Measurements from ENCODE around the gene GAL3ST2.
A peak's percentile ranks its signal among the peaks of the same experiment; 100 is the strongest.
"Not testable (repeated sequence)": the region's sequence is repeated elsewhere in the genome, so short reads cannot be mapped to it uniquely, and the experiment has no call there.

Gene GAL3ST2

GRCh38 chr2:241776336-241777169 is at the start of gene GAL3ST2:
TSS of gene GAL3ST2 (plus strand) at chr2:241776822. CDS start at chr2:241776956, 134 bp downstream.
- DNase-seq: no peak

DNA sequence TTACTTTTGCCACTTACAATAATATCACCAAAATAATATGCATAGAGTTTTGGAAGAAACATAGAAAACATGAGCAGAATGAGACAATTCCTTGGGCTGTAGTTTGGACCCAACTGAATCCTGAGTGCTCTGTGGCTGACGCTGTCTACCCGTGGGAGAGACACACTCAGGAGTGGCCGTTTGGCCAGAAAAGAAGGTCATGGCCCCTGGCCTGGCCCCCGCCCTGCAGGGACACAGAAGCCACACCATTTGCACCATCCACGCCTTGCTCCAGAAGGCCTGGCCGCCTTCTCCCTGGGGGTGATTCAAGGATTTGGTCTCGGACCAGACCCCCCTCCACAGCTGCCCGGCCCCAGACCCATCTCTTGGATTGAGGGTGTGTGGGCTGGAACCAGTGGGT is 48.6 kb upstream of the GAL3ST2 start:
- no peak for DNase-seq

DNA sequence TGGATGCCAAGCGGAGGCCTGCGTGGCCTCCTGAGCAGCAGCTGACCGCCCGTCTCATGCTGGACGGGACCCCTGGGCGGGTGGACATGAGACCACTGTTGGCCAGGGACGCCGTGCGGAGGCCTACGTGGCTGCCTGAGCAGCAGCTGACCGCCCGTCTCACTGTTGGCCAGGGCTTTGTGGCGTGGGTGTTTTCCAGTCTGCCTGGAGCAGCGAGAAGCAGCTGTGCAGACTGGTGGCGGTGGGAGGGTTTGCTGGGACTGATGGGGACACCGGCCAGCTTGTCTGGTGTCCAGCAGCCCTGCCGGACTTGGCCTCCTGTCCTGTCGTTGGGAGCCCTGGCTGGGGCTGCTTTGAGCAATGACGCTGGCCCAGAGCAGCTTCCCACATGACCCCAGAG is 48.0 kb upstream of the GAL3ST2 start:
- DNase-seq: no peak

- no peak for DNase-seq
Measured at GRCh38 chr2:241729868-241730267, 46.8 kb upstream of the GAL3ST2 start.

DNA sequence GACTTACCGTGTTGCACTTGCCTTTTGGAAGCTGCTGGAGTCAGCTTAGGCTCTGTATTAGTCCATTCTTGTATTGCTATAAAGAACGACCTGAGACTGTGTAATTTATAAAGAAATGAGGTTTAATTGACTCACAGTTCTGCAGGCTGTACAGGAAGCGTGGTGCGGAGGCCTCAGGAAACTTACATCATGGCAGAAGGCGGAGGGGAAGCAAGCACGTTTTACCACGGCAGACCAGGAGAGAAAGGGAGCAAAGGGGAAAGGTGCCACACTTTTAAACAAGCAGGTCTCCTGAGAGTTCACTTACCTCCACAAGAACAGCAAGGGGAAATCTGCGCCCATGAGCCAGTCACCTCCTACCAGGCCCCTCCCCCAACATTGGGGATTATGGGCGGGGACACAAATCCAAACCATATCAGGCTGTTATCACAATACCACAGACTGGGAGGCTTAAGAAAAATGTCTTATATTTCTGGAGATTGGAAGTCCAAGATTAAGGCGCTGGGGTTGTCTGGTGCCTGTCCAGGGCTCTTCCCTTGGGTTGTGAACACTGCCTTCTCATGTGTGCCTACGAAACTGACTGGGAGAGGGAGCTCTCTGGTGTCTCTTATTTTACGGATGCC is 45.8 kb upstream of the GAL3ST2 start:
- DNase-seq: no peak

DNA sequence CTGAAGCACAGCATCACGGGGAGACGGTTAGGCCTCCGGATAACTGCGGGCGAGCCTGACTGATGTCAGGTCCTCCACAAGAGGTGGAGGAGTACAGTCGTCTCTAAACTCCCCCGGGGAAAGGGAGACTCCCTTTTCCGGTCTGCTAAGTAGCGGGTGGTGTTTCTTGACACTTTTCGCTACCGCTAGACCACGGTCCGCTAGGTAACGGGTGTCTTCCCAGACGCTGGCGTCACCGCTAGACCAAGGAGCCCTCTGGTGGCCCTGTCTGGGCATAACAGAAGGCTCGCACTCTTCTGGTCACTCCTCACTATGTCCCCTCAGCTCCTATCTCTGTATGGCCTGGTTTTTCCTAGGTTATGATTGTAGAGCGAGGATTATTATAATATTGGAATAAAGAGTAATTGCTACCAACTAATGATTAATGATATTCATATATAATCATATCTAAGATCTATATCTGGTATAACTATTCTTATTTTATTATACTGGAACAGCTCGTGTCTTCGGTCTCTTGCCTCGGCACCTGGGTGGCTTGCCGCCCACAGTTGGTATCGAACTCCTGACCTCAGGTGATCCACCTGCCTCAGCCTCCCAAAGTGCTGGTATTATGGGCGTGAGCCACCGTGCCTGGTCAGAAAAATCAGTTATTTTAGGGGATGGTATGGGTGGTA is 44.0 kb upstream of the GAL3ST2 start:
- DNase-seq: not testable (repeated sequence)

GRCh38 chr2:241733391-241734207 is 43.0 kb upstream of the GAL3ST2 start:
- no peak for DNase-seq

DNA sequence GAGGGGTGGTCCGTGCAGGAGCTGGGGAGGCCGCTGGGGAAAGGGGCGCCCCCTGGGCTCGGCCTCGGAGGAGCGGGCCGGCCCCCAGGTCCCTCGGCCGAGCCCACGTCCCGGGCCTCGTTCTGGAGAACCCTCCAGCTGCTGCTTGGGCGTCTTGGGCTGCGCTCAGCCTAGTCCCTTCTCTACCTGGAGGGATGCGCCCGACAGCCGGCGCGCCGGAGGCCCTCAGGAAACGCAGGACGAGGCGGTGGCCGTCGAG is 42.5 kb upstream of the GAL3ST2 start:
- DNase-seq: no peak

DNA sequence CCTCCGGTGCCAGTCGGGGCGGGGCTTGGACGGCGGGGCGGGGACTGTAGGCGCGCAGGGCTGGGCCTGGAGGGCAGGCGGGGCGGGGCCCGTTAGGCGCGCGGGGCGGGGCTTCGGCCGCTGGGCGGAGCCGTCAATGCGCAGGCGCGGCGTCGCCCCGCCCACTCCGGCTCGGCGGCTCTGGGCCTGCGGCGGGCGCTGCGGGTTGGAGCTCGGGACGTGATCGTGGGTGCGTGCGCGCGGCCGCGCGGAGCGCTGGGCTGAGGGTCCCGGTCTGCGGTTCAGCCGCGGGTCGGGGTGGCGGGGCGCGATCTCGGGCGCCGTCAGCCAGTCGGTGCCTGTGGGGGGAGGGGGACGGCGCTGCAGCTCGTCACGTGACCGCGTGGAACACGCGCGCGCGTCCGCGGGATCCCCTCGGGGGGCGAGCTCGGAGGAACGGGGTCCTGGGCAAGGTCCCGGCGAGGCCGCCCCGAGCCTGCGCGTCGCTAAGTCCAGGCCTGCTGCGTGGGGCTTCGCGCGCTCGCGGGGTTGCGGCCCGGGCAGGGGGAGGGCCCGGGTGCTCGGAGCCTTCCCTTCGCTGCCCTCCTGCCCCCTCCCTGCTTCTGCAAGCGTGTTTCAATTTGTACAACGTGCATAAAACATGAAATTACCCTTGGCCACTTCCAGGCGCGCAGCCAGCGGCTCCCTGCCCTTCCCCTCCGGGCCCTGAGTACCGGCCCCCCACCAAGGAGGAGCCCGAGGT is 42.0 kb upstream of the GAL3ST2 start, which contains the start of gene D2HGDH:
Gene D2HGDH (plus strand): TSS at position 164 of the 742 bp plus-strand sequence. CDS start 595 bp downstream, outside the sequence.
- peak; percentile 79 to 86 for DNase-seq

DNA sequence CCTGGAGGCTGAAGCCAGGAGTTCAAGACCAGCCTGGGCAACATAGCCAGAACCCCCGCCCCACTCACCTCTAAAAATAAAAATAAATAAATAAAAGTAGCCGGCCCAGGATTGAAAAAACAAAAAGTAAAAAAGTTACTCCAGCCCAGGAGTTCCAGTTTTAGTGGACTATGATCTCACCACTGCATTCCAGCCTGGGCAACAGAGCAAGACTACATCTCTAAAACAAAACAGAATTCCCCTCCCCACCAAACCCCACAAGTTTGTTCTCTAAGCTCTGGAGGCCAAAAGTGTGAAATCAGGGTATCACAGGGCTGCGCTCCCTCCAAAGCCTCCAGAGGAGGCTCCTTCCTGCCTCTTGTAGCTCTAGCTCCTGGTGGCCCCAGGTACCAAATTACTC is 40.5 kb upstream of the GAL3ST2 start:
- no peak for DNase-seq

GRCh38 chr2:241738040-241738686 is 38.5 kb upstream of the GAL3ST2 start:
- DNase-seq: no peak

DNA sequence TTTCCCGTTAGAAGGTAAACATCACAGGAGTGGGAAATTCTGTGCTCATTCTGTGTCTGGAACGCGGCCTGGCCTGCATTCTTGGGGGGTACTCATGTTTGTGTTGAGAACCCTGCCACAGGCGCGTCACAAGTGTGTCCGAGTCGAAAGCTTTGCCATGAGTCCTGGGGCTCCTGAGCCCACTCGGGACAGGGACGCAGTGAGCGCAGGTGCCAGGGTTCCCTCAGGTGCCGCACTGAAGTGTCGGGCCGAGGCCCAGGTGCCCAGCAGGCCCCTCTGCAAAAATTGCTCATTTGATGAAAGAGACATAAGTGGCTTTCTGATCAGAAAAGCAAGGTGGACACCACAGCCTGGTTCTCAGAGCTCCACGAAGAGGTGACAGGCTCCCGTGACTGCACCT is 37.4 kb upstream of the GAL3ST2 start:
- DNase-seq: no peak

DNA sequence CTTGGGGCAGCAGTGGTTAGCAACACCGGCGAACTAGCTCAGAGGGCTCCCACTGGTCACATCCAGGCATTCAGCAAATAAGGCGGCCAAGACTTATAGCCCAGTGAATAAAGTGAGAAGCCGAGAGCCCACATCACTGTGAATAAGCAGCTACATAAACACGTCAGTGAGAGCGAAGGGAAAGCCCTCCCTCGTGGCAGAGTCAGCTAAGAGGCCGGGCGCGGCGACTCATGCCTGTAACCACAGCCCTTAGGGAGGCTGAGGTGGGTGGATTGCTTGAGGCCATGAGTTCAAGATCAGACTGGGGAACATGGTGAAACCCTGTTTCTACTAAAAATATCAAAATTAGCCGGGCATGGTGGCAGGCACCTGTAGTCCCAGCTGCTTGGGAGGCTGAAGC is 37.0 kb upstream of the GAL3ST2 start:
- no peak for DNase-seq

- peak in 1 of 2 experiments; percentile 41 for DNase-seq
Measured at GRCh38 chr2:241741016-241741415, 35.6 kb upstream of the GAL3ST2 start.

GRCh38 chr2:241742320-241742939 is 34.2 kb upstream of the GAL3ST2 start:
- DNase-seq: no peak

GRCh38 chr2:241743008-241743407 is 33.6 kb upstream of the GAL3ST2 start:
- DNase-seq: not testable (repeated sequence)

DNA sequence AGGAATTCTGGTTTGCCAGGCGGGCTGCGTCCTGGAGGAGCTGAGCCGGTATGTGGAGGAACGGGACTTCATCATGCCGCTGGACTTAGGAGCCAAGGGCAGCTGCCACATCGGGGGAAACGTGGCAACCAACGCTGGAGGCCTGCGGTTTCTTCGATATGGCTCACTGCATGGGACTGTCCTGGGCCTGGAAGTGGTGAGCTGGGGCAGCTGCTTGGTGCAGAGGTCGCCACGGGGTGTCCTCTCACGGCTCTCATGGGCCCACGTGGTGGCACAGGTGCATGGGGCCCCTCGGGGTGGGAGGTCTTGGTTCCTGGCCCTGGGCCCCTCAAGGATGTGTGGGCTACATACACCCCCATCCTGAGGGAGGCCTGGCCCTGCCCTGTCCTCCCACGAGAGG is 33.0 kb upstream of the GAL3ST2 start:
- DNase-seq: no peak

GRCh38 chr2:241744028-241744754 is 32.4 kb upstream of the GAL3ST2 start:
- no peak for DNase-seq

- DNase-seq: no peak
Measured at GRCh38 chr2:241745276-241745675, 31.3 kb upstream of the GAL3ST2 start.

GRCh38 chr2:241746084-241746483 is 30.5 kb upstream of the GAL3ST2 start:
- DNase-seq: no peak
